IPS-NIHi7 (cell line): ENCODE measurements around the gene NCOA7.
"Not testable (repeated sequence)": the region's sequence is repeated elsewhere in the genome, so short reads cannot be mapped to it uniquely, and the experiment has no call there.

ENCODE experiments used
- DNase-seq: peaks from one replicate; pipeline ENCODE4 v3.0.0; 2012; ENCODE audit warnings: mixed read lengths; ENCODE audit errors: extremely low spot score

NCOA7 gene

GRCh38 chr6:125918681-125919566 lies 128.2 kb downstream of the NCOA7 start:
- DNase-seq, result no peak

DNA sequence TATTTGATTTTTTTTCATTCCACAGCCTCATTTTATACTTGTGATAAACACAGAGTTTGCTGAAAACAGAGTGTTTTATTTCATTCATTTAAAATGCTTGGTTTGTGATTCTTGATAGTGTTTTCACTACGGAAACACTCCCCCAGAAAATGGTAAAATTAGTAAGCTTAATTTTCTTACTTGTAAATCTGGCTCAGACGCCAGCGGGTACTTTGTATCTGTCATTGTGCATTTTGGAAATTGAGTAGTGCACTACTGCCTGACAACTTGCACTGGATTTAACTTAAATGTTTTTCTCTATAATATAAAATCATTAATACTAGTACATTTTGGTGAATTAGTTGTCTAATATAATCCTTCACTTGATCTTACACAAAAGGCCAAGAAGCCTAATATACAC lies 128.9 kb downstream of the NCOA7 start:
- DNase-seq, result no peak

DNA sequence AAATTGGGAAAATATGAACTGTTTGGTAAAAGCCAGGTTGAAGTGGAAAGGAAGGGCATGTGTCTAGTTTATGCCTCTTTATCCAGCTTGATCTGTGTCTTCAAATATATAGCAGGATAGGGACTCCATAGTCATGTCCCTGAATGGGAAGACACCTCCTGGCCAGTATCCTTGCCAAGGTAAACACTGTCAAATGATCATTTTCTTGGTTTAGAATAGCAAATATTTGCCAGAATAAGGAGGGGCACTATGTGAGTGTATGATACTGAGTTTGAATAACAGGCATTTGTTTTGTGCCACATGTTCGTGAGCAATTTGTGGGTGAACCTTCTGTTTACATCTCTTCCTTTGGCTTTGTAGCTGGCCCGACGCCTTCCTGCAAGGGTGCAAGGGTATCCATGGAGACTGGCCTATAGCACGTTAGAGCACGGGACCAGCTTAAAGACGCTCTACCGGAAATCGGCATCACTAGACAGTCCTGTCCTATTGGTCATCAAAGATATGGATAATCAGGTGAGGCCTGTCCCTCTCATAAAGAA lies 131.6 kb downstream of the NCOA7 start:
- DNase-seq, result no peak

GRCh38 chr6:125923366-125923877 lies 132.7 kb downstream of the NCOA7 start:
- no peak for DNase-seq

DNA sequence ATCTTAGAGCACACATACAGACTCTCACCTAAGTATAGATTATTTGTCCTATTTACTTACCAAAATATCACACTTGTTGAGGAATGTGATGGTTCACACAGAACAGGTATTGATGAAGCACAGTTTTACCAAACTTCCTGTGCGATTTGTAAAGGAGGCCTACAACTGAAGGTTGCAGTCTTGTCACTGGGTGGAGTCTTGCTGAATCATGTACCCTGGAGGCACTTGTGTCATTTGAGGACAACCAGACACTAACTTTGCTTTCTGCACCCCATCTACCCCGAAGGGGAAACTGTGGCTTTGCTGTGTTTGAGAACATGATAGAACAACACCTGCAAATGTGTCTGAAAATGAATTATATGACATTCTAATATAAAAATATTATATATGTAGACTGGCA lies 133.4 kb downstream of the NCOA7 start:
- no peak for DNase-seq

GRCh38 chr6:125924697-125925358 lies 134.1 kb downstream of the NCOA7 start:
- no peak for DNase-seq

DNA sequence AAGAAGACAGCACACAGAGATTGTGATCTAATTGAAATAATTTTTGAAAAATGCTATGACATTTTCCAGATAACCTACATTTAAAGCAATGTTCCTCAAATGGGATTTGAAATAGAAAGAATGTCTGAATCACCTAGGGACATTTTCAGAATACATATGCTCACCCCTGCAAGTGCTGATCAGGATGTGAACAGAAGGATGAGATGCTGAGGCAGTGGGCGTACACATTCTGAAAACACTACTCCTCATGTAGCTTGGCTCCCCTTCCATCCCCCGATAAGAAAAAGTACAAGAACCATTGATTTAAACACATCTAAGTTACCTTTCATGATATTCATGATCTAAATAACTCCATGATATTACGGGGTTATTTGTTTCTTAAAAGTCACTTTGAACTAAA lies 136.0 kb downstream of the NCOA7 start:
- no peak for DNase-seq

DNA sequence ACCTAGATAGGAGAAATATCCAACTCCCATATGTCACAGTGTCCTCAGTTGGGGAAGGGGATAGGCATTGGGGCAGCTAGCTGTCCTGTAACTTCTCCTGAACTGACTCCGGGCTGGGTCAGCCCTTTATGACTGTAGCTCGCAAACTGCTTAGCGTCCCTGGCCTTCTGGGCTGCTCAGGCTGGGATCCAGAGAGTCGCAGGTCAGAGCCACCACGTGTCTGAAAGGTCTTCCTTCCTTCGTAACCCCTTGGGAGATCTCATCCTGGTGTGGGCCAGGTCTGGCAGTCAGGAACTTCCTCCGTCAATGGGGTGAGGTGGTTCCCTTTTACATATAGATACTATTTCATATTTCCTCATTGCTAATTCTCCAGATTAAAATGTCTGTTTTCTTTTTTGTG lies 137.0 kb downstream of the NCOA7 start:
- no peak for DNase-seq

DNA sequence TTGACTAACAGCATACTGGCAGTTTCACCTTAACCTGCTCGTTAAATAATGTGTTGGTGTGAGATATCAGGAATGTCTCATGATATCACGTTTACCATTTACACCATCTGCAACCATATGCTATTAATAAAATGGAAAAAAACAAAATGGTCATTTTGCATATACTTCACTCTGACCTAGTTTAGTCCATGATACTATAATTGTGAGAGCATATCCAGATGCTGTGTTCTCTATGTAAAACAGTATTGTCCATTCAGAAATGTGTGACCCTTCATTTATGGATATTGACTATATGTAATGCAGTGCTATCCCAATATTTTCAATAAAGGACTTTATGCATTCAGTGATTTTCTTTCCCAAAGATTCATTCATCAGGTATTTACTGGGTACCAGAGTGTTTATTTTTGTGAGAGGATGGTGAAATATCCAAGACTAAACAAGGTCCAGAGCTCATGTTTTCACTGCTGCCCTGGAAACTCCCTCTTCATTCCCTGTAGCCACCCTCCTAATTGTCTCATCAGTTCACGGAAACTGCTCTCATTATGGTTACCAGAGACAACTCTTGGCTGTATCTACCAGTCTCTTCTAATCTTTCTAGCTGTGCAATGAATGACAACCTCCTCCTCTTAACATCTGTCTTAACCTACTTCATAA lies 140.1 kb downstream of the NCOA7 start:
- DNase-seq, result no peak

- no peak for DNase-seq
Observed at GRCh38 chr6:125931733-125932450, 141.1 kb downstream of the NCOA7 start.

DNA sequence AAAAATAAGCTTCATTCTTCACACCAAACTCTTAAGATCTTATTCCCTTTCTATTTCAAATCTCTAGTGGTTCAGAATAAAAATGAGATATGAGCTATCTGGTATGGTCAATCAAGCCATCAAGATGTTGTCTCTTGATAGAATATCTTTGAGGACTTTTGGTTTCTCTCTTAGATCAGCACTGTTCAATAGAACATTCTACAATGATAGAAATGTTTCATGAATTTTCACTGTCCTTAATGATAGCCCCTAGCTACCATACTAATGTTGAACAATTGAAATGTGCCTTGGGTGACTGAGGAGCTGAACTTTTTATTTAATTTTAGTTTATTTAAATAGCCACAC lies 141.7 kb downstream of the NCOA7 start:
- DNase-seq, result no peak

GRCh38 chr6:125935520-125935919 lies 144.8 kb downstream of the NCOA7 start:
- DNase-seq, result not testable (repeated sequence)

- no peak for DNase-seq
Observed at GRCh38 chr6:125939026-125939425, 148.3 kb downstream of the NCOA7 start.

GRCh38 chr6:125939791-125940190 lies 149.0 kb downstream of the NCOA7 start:
- no peak for DNase-seq

GRCh38 chr6:125940247-125941041 lies 149.7 kb downstream of the NCOA7 start:
- DNase-seq, result no peak

- DNase-seq, result no peak
Observed at GRCh38 chr6:125942672-125943527, 152.1 kb downstream of the NCOA7 start.

- no peak for DNase-seq
Observed at GRCh38 chr6:125943528-125944433, 153.0 kb downstream of the NCOA7 start.

GRCh38 chr6:125944434-125944816 lies 153.7 kb downstream of the NCOA7 start:
- no peak for DNase-seq

GRCh38 chr6:125944896-125945295 lies 154.1 kb downstream of the NCOA7 start:
- no peak for DNase-seq
